SIG-M5 treated with dmso at 0.1 percent for 504 hours (cell line): ENCODE data around the gene RRP8.

ENCODE experiments used
- DNase-seq: peaks from one replicate; lab custom pipeline; 2025; ENCODE audit not compliant: unreplicated experiment; lab: John Stamatoyannopoulos, UW

RRP8 gene

DNA sequence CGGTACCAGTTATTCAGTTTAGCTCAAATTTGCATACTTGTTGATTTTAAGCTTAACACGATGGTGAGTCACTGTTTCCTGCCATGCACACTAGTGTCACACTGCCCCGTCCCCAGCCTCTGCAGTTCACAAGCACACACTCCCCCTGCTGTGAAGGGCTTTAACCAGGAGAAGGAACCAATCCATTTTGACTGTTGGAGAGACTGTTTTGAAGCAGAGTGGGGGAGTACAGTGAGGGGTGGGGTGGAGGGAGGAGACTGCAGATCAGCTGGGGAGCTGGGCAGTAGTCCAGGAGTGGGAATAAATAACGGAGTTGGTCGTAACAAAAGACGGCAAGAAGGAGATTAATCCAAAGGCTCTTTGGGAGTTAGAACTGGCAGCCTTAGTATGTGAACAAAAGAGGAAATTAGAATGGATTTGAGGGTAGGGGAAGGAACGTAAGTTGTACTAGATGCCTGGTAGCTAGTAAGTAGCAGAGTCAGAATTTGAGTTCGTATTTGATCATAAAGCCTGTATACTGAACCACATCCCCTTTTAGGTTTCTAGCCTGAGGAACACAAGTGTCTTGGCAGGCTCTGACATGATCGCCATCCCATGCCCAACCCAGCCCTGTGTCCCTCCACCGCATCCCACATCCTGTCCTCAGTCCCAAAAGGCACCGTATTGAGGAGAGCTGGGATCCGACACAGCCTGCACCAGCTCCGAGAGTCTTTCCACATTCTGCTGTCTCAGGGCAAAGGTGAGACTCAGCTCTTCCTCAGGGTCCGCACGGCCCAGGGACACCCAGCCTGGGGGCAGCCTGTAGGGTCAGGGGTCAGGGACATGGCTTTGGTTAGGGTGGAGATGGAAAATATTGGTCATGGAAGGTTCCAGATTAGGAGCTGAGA is 14.9 kb upstream of the RRP8 start:
- peak; percentile 93 for DNase-seq

DNA sequence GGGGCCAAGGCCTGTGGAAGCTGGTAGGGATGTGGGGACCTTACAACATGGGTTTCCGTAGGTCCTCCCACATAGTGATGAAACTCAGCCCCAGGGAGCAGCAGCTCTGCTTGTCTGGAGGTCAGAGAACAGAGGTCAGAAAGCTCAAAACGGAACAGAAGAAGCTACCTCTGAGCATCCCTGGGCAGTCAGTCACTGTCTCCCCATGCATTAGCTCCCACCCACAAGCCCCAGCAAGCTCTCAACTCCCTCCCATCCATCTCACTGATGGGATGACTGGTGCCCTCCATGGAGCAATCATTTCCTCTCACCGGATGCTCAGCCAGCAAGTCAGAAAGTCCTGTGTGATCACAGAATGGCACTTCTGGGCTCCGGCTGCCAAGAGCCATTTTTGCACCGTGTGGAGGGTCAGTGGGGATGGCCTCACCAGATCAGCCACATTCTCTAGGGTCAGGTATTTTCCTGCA is 13.9 kb upstream of the RRP8 start:
- DNase-seq, result peak; percentile 68

DNA sequence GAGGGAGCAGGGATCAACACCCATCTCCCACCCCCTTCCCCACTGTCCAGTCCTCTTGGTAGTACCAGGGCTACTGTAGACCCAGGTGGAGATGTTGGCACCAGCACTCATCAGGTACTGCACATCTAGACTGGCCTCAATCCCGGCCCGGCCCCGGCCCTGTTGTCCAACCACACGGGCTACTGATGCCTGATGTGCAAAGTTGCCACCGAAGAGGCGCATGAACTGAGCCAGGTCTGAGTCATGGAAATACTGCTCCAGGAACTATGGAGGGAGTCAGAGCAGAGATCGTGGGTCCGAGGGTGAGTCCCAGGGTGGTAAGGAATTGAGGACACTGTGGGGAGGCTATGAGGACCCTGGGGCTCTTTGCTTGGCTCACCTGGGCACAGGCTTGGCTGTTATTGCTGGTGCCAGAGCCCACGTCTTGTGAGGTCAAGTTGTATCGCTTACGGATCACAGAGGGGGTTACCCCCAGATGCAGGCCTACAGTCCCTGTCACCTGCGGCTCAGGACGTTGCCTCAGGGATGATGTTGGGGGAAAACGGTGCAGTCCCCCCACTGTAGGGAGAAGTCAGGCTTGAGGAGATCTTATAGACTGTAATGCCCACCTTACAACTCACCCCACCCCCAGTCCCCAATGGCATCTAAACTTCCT is 13.3 kb upstream of the RRP8 start:
- no peak for DNase-seq

DNA sequence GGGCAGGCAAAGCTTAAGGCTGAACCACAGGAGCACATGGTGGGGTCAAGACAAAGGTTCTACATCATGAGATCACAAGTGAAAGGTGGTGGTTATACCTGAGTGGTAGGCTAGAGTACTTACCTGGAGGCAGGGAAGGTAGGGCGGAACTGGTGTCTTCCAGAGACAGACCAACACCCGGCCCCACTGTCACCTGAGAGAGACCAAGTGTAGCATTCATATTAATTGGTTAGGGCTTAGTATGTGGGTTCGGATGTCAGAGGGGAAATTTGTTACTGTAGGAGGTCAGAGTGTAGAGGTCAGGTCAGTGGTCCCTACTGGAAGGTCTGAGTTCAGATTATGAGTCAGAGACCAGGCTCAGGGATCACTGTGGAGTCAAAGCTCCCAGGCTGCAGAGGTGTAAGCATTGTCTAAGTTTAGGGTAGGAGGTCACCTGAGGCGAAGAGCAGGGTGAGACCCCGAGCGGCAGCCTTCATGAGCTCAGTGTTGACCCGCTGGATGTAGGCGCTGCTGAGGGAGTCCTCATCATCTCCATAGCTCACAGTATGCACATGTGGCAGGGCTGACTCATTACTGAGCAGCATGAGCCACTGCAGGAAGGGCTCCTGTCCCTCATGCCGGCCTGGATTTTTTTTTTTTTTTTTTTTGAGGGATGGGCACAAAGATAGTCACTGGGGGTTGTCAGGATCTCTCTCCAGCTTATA is 12.6 kb upstream of the RRP8 start:
- no peak for DNase-seq

DNA sequence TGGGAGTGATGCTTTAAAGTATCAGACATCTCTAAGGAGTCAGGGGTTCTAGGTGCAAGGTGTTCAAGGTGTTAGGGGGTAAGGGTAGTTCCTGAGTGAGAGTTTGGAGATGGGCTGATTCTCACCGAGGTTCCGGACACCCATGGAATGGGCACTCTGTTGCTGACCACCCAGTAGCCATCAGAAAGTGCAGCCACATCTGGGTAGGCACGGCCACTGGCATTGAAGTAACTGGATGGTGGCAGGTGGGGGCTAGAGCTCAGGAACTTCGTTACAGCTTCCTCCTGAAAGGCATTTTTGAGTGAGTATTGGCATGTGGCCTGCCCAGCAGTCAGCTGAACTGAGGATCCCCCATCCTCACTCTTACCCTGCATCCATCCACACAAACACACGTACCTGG is 11.6 kb upstream of the RRP8 start:
- DNase-seq, result no peak

DNA sequence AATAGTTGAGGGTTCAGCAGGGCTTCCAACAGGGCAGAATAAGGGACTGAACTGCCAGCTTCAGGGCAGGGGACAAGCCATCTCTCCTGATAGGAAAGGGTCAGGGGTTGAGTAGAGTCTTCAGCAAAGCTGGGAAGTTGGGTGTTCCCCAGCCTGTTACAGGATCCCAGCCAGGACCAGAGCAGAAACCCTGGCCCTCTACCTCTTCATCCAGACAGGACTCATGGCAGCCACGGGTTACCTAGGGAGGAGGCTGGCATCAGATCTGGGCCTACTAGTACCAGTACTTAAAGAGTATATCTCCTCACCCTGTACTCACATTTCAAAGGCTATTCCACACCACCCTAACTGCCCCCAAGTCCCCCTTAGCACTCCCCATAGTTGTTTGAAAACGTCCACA is 11.0 kb upstream of the RRP8 start:
- DNase-seq, result no peak

DNA sequence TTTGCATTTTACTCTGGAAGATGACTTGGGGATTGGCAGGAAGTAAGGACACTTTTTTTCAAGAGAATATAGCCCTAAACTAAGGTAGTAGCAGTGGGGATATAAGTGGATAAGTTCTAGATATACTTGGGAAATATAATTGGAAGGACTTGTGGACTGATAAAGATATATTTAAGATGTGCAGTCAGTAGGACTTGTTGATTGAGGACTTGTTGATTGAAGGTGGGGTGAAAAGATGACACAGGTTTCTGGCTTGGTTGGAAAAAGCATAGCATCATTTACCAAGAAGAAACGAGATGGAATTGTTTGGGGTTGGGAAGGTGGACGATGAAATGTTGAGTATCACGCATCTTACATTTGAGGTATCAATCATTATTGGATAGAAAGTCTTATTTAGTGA is 10.1 kb upstream of the RRP8 start:
- DNase-seq, result no peak

DNA sequence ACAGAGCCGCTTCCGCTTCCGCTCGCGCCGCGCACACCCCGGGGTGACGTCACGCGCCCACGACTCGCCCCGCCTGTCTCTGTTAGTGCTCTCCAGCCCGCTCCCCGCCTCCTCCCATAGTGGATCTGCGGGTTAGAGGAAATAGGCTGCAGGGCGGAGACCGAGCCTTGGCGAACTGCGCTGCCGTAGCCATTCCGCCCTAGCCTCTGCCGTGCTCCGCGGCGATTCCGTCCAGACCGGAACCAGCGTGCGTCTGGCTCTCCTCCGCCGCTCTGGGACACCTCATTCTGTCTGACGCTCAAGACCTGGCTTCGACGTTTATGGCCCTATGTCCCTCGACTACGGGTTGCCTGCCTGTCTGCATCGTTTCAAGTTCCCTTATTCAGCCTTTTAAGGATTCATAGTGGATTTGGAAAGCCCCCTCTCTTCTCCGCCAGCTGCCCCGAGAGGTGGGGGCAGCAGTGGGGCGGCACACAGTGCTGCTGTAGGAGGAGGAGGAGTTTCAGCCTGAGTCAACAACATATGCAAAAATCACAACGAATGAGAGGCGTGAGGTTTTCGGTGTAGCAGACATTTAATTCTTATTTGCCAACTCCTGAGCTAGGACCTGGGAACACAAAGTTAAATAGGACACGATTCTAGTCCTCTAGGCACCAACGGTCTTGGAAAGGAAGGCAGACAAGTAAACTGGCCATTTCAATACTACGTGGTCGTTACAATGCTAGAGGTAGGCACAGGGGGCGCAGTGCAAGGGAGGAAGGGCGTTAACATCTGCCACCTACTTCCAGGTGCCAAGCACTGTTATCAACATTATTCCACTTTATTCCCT is 9.0 kb upstream of the RRP8 start, which contains the start of gene TAF10:
Gene TAF10, minus strand, starts transcription at position 4 of the 829 bp plus-strand sequence. CDS start 27 bp downstream, outside the sequence.
- DNase-seq, result peak; percentile 91

DNA sequence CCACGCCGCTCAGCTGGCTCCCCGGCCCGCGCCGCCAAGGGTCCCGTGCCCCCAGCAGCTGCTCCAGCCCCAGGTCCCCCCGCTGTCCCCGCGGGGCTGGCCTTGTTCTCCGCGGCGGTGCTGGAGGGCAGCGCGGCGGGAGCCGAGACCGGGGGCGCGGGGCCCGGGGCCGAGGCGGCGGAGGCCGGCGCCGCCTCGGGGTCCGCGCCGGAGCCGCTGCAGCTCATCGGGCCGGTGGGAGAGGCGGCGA is 8.5 kb upstream of the RRP8 start:
- DNase-seq, result no peak

DNA sequence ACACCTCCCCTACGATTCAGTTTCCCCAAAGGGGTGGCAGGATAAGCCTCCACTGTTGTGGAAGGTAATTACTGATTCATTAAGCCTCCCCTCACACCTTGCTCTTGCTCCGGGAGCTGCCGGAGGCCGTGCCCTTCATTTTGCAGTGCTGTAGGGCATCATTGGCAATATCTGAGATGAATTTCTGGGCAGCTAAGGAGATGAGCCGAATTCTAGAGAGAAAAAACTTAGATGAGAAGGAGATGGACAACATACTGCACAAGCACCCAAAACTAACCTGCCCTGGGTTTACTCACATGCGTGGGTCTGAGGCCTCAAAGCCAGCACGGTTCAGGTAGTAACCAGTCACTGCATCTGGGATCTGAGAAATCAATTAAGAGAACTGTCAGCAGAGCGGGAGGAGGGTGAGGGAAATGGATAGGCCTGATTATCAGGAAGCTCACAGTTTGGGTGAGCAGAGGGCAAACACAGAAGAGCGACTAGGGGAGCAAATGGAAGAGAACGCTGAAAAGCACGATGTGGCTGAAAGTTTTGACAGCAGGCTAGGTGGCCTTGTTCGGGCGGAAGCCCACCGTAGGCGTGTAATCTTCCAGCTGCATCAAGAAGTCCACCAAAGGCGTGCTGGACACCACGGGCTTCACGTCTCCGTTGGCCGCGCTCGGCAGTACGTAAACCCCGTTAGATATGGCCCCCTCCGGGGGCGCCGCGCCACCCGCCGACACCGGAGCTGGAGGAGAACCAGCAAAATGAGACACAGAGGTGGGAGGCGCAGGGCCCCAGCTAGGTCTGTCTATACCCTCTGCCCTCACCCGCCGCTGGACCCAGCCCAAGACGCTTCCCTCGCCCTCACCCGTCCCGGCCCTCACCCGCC is 7.9 kb upstream of the RRP8 start:
- DNase-seq, result no peak

DNA sequence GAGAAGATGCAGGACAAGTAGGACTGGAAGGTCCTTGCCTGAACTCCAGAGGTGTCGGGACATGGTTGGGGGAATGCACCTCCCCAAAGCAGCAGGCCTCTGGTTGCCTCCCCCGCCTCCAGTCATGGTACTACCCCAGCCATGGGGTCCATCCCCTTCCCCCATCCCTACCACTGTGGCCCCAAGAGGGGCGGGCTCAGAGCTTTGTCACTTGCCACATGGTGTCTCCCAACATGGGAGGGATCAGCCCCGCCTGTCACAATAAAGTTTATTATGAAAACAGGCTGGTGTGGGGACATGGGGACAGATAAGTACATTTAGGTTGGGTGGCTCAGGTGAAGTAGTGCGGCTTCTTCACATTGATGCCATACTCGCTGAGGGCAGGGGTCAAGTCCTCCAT is 7.2 kb upstream of the RRP8 start:
- DNase-seq, result no peak

DNA sequence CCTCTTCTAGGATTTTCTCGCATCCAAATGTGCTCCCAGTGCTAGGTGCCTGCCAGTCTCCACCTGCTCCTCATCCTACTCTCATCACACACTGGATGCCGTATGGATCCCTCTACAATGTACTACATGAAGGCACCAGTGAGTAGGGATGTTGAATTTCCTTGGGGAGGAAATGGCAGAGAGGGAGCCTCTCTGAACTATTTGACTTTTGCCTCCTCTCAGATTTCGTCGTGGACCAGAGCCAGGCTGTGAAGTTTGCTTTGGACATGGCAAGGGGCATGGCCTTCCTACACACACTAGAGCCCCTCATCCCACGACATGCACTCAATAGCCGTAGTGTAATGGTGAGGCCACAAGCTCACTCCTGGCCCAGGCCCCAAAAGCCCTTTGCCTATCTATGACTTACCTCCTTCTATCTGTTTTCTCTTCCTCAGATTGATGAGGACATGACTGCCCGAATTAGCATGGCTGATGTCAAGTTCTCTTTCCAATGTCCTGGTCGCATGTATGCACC is 6.1 kb upstream of the RRP8 start:
- no peak for DNase-seq

DNA sequence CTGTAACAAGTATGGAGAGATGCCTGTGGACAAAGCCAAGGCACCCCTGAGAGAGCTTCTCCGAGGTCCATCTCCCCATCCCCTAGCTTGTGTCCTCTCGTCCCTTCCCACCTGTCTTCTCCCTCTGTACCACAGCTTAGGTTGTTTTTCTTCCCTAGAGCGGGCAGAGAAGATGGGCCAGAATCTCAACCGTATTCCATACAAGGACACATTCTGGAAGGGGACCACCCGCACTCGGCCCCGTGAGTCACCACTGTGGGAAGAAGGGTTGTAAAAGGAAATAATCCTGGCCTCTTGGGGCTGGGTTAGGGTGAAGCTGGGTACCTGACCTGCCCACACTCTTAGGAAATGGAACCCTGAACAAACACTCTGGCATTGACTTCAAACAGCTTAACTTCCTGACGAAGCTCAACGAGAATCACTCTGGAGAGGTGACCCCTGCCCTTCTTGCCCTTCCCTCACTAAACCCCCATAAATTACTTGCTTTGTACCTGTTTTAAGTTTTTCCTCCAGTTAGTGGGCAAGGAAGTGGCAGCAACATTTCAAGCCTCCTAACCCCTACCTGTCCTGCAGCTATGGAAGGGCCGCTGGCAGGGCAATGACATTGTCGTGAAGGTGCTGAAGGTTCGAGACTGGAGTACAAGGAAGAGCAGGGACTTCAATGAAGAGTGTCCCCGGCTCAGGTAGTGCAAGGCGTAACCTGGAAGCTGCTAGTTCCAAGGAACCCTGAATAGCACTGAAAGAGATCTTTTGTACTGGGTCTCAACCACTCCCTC is 5.5 kb upstream of the RRP8 start:
- no peak for DNase-seq

DNA sequence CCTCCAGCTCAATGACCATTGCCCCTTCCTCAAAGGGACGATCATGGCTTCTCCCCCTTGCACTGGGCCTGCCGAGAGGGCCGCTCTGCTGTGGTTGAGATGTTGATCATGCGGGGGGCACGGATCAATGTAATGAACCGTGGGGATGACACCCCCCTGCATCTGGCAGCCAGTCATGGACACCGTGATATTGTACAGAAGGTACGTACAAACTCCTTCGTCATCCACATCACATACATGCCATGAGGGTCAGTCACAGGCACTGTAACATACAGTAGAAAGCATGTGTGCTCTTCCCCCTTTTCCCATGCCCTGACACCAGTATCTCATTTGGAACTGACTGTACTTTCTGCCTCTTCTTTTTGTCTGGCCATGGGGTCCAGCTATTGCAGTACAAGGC is 4.6 kb upstream of the RRP8 start:
- no peak for DNase-seq

DNA sequence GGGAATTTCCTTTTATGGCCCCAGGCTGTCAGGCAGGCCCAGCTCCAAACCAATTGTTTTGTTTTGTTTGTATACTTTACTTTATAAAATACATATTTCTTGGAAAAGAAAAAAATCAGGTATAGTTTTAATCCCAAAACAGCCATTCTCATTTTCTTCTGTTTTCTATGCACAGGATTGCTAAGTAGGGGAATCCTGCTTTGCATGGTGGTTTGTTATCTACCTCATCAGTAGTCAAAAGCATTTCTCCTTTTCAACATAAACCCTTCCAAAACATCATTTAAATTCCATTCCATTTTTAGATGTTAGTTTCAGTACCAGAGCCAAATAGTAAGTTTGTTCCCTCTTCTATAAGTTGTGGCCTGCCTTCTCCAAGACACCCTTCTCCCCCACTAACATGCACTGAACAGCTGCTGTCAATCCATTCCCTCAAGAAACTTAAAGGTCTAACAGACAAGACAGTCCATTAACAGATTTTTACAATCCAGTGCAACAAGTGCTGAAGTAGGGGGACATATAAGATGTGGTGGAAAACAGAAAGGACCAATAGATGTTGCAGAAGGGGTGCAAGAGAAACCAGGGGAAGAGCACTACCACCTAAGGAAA is 3.9 kb upstream of the RRP8 start:
- no peak for DNase-seq

DNA sequence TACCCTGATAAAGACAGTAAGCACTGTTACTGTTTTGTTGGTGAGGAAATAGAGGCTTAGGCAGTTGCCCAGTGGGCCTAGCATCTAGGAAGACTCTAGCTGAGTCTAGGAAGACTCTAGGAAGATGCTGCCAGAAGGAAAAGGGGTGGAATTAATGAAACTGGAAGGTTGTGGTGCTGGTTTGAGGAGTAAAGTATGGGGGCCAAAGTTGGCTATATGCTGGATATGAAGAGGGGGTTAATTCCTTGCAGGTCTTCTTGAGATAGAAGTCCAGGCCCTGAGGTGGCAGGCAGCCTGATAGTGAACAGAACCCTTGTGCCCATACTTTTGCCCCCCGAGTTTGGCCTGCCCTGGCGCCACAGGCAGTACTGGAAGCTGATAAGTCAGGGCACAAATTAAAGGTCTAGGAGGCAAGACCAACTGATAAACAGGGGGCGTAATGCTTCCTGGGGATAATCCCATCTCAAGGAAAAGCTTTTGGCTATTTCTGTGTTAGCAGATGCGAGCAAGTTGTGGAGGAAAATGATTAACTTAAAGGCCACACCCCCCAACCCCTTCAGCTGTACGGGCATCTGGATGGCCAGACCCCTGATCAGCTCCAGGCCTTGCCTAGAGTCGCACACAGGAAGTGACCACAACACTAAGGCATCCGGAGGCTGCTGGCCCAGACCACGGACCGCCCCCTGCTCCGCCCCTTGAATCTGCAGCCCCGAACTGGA is 3.2 kb upstream of the RRP8 start:
- DNase-seq, result peak; percentile 68

DNA sequence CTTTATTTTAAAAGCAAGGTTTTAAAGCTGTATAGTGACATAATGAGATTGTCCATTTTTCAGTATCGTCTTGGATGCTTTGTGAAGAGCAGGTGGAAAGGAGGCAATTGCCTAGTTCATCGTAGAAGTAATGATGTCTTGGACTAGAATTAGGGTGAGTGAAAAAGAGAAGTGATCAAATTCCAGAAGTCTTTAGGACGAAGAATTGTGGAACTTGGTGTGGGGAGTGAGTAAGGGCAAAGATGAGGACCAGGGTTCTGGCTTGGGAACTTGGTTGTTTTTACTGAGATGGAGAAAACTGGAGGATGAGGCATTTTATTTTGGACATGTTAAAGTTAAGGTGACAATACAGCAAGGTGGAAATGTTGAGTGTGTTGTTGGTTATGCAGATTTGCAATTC is 1.4 kb upstream of the RRP8 start:
- no peak for DNase-seq

DNA sequence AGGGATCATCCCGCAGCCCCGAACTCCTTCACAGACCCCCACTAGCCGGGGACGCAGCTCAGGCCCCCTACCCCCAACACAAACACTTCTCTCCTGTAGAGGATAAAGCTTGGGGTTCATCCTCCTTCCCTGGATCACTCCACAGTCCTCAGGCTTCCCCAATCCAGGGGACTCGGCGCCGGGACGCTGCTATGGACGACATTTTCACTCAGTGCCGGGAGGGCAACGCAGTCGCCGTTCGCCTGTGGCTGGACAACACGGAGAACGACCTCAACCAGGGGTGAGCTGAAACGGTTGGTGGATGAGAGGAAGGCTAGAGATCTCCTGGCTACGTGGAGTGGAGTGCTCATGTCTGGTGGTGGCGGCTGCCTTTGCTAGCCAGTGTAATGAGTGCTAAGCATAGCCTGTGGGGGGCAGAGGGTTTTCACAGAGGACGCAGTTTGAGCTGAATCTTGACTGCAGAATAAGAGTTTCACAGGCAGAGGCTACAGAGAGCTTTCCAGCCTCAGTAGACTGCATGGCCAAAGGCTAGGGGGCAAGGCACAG is 738 bp upstream of the RRP8 start:
- DNase-seq, result peak; percentile 57
